Neural cell (in vitro differentiated cells): Measurements from ENCODE around the gene RCOR3.

Source experiments
- EP300 ChIP-seq: fragments of 450-650 bp; conservative IDR thresholded peaks from 2 replicates; pipeline ENCODE4 v1.6.1; 2014; ENCODE audit warnings: antibody characterized with exemption, mild to moderate bottlenecking, moderate library complexity; ENCODE audit not compliant: poor library complexity, severe bottlenecking
- EZH2 ChIP-seq: fragments of 200-600, 300-800 bp; shearing (Covaris generic), sonication (generic); IDR thresholded peaks from 2 replicates; pipeline ENCODE4 v1.6.1; 2014; ENCODE audit warnings: antibody characterized with exemption, low read length, borderline replicate concordance, mild to moderate bottlenecking; ENCODE audit not compliant: insufficient read depth, poor library complexity, severe bottlenecking
- MXI1 ChIP-seq: fragments of 450-650 bp; conservative IDR thresholded peaks from 2 replicates; pipeline ENCODE4 v1.6.1; 2014; ENCODE audit warnings: antibody characterized with exemption, mild to moderate bottlenecking; ENCODE audit not compliant: poor library complexity, severe bottlenecking
- POLR2AphosphoS5 ChIP-seq: IDR thresholded peaks from 2 replicates; pipeline ENCODE4 v1.6.1; 2012
- RAD21 ChIP-seq: fragments of 450-650 bp; conservative IDR thresholded peaks from 2 replicates; pipeline ENCODE4 v1.6.1; 2014; ENCODE audit warnings: antibody characterized with exemption, mild to moderate bottlenecking, moderate library complexity
- TAF1 ChIP-seq: IDR thresholded peaks from 2 replicates; pipeline ENCODE4 v1.6.1; 2012; ENCODE audit warnings: low read depth
- TF ChIP-seq, protein P1 (sequence below): fragments of 450-650 bp; IDR thresholded peaks from 2 replicates; pipeline ENCODE4 v1.5.1; 2014; ENCODE audit warnings: antibody characterized with exemption, mild to moderate bottlenecking, moderate library complexity; ENCODE audit not compliant: poor library complexity, severe bottlenecking
- TF ChIP-seq, protein P2 (sequence below): IDR thresholded peaks from 2 replicates; pipeline ENCODE4 v1.6.1; 2012; ENCODE audit warnings: borderline replicate concordance

DNA sequence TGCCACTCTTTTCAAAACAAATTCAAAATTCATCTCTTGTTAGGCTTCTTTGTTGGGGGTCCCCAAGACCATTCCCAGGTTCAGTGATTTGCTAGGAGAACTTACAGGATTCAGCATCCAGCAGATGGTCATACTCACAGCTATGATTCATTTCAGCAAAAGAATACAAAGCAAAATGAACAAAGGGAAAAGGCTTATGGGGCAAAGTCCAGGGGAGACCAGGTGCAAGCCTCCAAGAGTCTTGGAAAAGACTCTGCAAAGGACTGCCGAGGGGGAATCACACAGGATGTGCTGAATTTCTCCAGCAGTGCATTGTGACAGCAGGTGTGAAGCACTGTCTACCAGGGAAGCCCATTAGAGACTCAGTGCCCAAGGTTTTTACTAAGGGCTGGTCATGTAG is 74.7 kb downstream of the RCOR3 start:
- no peak for TF ChIP-seq POLR2AphosphoS5
- no peak for TF ChIP-seq EZH2
- TF ChIP-seq, protein P1, sequence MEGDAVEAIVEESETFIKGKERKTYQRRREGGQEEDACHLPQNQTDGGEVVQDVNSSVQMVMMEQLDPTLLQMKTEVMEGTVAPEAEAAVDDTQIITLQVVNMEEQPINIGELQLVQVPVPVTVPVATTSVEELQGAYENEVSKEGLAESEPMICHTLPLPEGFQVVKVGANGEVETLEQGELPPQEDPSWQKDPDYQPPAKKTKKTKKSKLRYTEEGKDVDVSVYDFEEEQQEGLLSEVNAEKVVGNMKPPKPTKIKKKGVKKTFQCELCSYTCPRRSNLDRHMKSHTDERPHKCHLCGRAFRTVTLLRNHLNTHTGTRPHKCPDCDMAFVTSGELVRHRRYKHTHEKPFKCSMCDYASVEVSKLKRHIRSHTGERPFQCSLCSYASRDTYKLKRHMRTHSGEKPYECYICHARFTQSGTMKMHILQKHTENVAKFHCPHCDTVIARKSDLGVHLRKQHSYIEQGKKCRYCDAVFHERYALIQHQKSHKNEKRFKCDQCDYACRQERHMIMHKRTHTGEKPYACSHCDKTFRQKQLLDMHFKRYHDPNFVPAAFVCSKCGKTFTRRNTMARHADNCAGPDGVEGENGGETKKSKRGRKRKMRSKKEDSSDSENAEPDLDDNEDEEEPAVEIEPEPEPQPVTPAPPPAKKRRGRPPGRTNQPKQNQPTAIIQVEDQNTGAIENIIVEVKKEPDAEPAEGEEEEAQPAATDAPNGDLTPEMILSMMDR = no peak
- TF ChIP-seq TAF1 = no peak
- TF ChIP-seq RAD21 = no peak
- no peak for TF ChIP-seq MXI1
- TF ChIP-seq EP300 = no peak
- TF ChIP-seq, protein P2, sequence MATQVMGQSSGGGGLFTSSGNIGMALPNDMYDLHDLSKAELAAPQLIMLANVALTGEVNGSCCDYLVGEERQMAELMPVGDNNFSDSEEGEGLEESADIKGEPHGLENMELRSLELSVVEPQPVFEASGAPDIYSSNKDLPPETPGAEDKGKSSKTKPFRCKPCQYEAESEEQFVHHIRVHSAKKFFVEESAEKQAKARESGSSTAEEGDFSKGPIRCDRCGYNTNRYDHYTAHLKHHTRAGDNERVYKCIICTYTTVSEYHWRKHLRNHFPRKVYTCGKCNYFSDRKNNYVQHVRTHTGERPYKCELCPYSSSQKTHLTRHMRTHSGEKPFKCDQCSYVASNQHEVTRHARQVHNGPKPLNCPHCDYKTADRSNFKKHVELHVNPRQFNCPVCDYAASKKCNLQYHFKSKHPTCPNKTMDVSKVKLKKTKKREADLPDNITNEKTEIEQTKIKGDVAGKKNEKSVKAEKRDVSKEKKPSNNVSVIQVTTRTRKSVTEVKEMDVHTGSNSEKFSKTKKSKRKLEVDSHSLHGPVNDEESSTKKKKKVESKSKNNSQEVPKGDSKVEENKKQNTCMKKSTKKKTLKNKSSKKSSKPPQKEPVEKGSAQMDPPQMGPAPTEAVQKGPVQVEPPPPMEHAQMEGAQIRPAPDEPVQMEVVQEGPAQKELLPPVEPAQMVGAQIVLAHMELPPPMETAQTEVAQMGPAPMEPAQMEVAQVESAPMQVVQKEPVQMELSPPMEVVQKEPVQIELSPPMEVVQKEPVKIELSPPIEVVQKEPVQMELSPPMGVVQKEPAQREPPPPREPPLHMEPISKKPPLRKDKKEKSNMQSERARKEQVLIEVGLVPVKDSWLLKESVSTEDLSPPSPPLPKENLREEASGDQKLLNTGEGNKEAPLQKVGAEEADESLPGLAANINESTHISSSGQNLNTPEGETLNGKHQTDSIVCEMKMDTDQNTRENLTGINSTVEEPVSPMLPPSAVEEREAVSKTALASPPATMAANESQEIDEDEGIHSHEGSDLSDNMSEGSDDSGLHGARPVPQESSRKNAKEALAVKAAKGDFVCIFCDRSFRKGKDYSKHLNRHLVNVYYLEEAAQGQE = no peak
